Neuronal stem cell (in vitro differentiated cells): Measurements from ENCODE around the gene ETV6.
A peak's percentile ranks its signal among the peaks of the same experiment; 100 is the strongest.

ENCODE experiments used
- DNase-seq: peaks from one replicate; pipeline ENCODE4 v3.0.0-alpha.2; 2013; ENCODE audit warnings: low spot score
- H2AFZ ChIP-seq: one replicate; pipeline ENCODE4 v1.6.1; 2013; ENCODE audit warnings: mild to moderate bottlenecking, low read length, inconsistent platforms
- H2AK5ac ChIP-seq: 2 replicates; pipeline ENCODE4 v1.6.1; 2013; ENCODE audit warnings: low read depth, mild to moderate bottlenecking, inconsistent platforms, low read length, moderate library complexity, mixed read lengths
- H2BK120ac ChIP-seq: 2 replicates; pipeline ENCODE4 v1.6.1; 2013; ENCODE audit warnings: low read depth, mild to moderate bottlenecking, inconsistent platforms, low read length, moderate library complexity, mixed read lengths
- H2BK12ac ChIP-seq: one replicate; pipeline ENCODE4 v1.6.1; 2013; ENCODE audit warnings: low read length, inconsistent platforms
- H2BK15ac ChIP-seq: 2 replicates; pipeline ENCODE4 v1.6.1; 2013; ENCODE audit warnings: mild to moderate bottlenecking, low read length, inconsistent platforms, mixed read lengths
- H2BK5ac ChIP-seq: one replicate; pipeline ENCODE4 v1.6.1; 2013; ENCODE audit warnings: inconsistent platforms, mild to moderate bottlenecking, low read length, moderate library complexity
- H3K14ac ChIP-seq: one replicate; pipeline ENCODE4 v1.6.1; 2013; ENCODE audit warnings: low read length, inconsistent platforms
- H3K18ac ChIP-seq: 2 replicates; pipeline ENCODE4 v1.6.1; 2013; ENCODE audit warnings: low read length, inconsistent platforms
- H3K23ac ChIP-seq: 2 replicates; pipeline ENCODE4 v1.6.1; 2013; ENCODE audit warnings: low read depth, mild to moderate bottlenecking, mixed read lengths, low read length, inconsistent platforms; ENCODE audit not compliant: poor library complexity
- H3K27ac ChIP-seq: replicated peaks from 3 replicates; pipeline ENCODE4 v1.5.1; 2013; ENCODE audit warnings: low read length, inconsistent platforms
- H3K27me3 ChIP-seq, 3 experiments: 2 replicates each; pipeline ENCODE4 v1.6.1; 2013; ENCODE audit warnings: low read length in 3 of 3, mild to moderate bottlenecking in 2 of 3, inconsistent platforms in 1 of 3, low read depth in 1 of 3, mixed read lengths in 1 of 3, moderate library complexity in 1 of 3; ENCODE audit not compliant: control insufficient read depth in 3 of 3, insufficient read depth in 3 of 3
- H3K36me3 ChIP-seq, 2 donors: replicated peaks in 1 of 2; 2 replicates each; pipeline ENCODE4 v1.6.1; 2013; ENCODE audit warnings: low read length in 2 of 2; ENCODE audit not compliant: control insufficient read depth in 2 of 2, insufficient read depth in 2 of 2
- H3K4ac ChIP-seq: 2 replicates; pipeline ENCODE4 v1.6.1; 2013; ENCODE audit warnings: inconsistent platforms, mild to moderate bottlenecking, low read length, moderate library complexity
- H3K4me1 ChIP-seq, 2 donors: 1 replicate in 1 of 2; 2 replicates in 1 of 2; pipeline ENCODE4 v1.6.1; 2013; ENCODE audit warnings: low read length in 2 of 2, low read depth in 1 of 2; ENCODE audit not compliant: control insufficient read depth in 2 of 2, insufficient read depth in 1 of 2
- H3K4me2 ChIP-seq: one replicate; pipeline ENCODE4 v1.6.1; 2013; ENCODE audit warnings: mild to moderate bottlenecking, low read length, inconsistent platforms; ENCODE audit not compliant: insufficient read depth, poor library complexity, severe bottlenecking
- H3K4me3 ChIP-seq, 2 donors: 2 replicates each; pipeline ENCODE4 v1.5.1; 2013; ENCODE audit warnings: low read length in 2 of 2, mild to moderate bottlenecking in 2 of 2, inconsistent platforms in 1 of 2, moderate library complexity in 1 of 2
- H3K79me1 ChIP-seq: one replicate; pipeline ENCODE4 v1.6.1; 2013; ENCODE audit warnings: low read depth, mild to moderate bottlenecking, inconsistent platforms, low read length, moderate library complexity
- H3K9ac ChIP-seq: one replicate; pipeline ENCODE4 v1.6.1; 2013; ENCODE audit warnings: mild to moderate bottlenecking, low read depth, low read length, inconsistent platforms; ENCODE audit not compliant: poor library complexity
- H3K9me3 ChIP-seq, 2 donors: replicated peaks in 1 of 2; 2 replicates each; pipeline versions ENCODE3 to v1.6.1; 2013; ENCODE audit warnings: low read length in 2 of 2, mild to moderate bottlenecking in 2 of 2, inconsistent platforms in 1 of 2, low read depth in 1 of 2, mixed read lengths in 1 of 2, moderate library complexity in 1 of 2; ENCODE audit not compliant: control insufficient read depth in 2 of 2, insufficient read depth in 1 of 2
- H4K8ac ChIP-seq: one replicate; pipeline ENCODE4 v1.6.1; 2013; ENCODE audit warnings: low read depth, mild to moderate bottlenecking, inconsistent platforms, low read length, moderate library complexity
- H4K91ac ChIP-seq: one replicate; pipeline ENCODE4 v1.6.1; 2013; ENCODE audit warnings: low read length, low read depth, mild to moderate bottlenecking, inconsistent platforms; ENCODE audit not compliant: poor library complexity
- WGBS, 2 donors: extraction: QIAGEN DNeasy Blood & Tissue Kit; methylation state at CpG; one replicate each; pipeline ENCODE4 v1.1.7; 2013; ENCODE audit warnings: missing lambda C conversion rate in 2 of 2, mixed read lengths in 1 of 2; ENCODE audit not compliant: insufficient read length in 2 of 2, insufficient replicate concordance in 1 of 2; ENCODE audit errors: extremely low coverage in 2 of 2; 5-methylcytosine and 5-hydroxymethylcytosine counted together

ETV6 gene

DNA sequence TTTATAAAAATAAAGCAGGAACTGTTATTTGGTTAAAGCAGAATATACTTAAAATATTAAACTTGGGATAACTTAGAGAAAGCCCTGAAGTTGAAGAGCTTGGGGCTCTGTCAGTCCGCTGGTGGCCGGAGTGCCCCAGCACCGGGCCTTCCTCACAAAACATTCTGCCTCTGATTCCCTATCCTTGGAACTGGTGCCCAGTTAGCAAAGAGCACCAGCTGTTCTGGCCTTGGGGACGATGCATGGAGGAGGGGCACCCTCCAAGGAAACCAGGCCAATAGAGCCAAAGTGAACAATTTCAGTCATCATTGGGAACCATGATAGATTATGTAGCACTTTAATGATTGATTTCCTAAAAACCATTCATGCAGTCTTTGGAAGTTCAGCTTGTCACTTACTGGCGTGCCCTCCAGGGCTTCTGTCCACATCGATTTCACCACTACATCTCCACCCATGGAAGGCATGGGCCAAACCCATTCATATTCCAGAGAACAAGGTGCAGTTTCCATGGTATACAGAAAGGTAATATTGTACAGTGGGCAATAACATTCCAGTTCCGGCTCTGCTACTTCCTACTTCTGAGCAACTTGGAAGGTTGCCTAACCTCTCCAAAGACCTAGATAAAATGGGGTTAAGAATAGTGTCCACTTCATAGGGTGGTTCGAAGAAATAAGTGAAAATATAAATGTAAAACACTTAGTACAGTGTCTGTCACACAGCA lies 145.9 kb downstream of the ETV6 start:
- H3K79me1 ChIP-seq, result no peaks in the 10 kb centered on the region
- no CpG with 5 or more reads among the region's 8 CpGs for WGBS, 2 donors
- peaks cover 14 to 22% of the 10 kb centered on the region in 2 donors for H3K4me1 ChIP-seq
- no peak overlapping the region for H3K4me3 ChIP-seq
- no peak overlapping the region for H2BK5ac ChIP-seq
- H3K9ac ChIP-seq, result no peak overlapping the region
- H2BK12ac ChIP-seq, result no peak overlapping the region
- no peaks in the 10 kb centered on the region for H3K36me3 ChIP-seq
- H2BK120ac ChIP-seq, result no peak overlapping the region
- no peak overlapping the region for H3K23ac ChIP-seq
- H3K18ac ChIP-seq, result peak overlapping the region; percentile 0
- H2AFZ ChIP-seq, result no peak overlapping the region
- no peak overlapping the region for H2BK15ac ChIP-seq
- H2AK5ac ChIP-seq, result peak overlapping the region; percentile 85
- no peaks in the 10 kb centered on the region for H3K27me3 ChIP-seq
- no peak overlapping the region for H4K8ac ChIP-seq
- DNase-seq, result no peak
- no peak overlapping the region for H3K4ac ChIP-seq
- no peak overlapping the region for H3K14ac ChIP-seq
- H3K4me2 ChIP-seq, result no peak overlapping the region
- H4K91ac ChIP-seq, result no peak overlapping the region
- H3K27ac ChIP-seq, result no peak overlapping the region
- H3K9me3 ChIP-seq, result peaks cover 0 to 6% of the 10 kb centered on the region in 2 donors

- Histone ChIP-seq H2BK15ac (no peak overlapping the region), H3K9me3 (peaks cover 0 to 6% of the 10 kb centered on the region in 2 donors), H4K91ac (no peak overlapping the region), H3K4me3 (no peak overlapping the region), H2BK12ac (no peak overlapping the region), H2BK5ac (no peak overlapping the region), H3K27me3 (no peaks in the 10 kb centered on the region), H3K79me1 (no peaks in the 10 kb centered on the region), H3K9ac (no peak overlapping the region), H3K14ac (peak overlapping the region; percentile 9), H3K4me1 (peaks cover 14 to 22% of the 10 kb centered on the region in 2 donors), H3K36me3 (no peaks in the 10 kb centered on the region), H2BK120ac (no peak overlapping the region), H3K4me2 (no peak overlapping the region), H4K8ac (no peak overlapping the region), H2AFZ (no peak overlapping the region), H3K27ac (no peak overlapping the region), H3K23ac (no peak overlapping the region), H3K18ac (no peak overlapping the region), H2AK5ac (no peak overlapping the region), H3K4ac (no peak overlapping the region)
- peak; percentile 27 for DNase-seq
- no CpG with 5 or more reads among the region's 6 CpGs for WGBS, 2 donors
Observed at GRCh38 chr12:11795913-11796459, 146.5 kb downstream of the ETV6 start.

GRCh38 chr12:11797317-11797913 lies 147.9 kb downstream of the ETV6 start:
- Histone ChIP-seq H3K14ac (no peak overlapping the region), H3K23ac (no peak overlapping the region), H2BK5ac (no peak overlapping the region), H3K4me3 (no peak overlapping the region), H3K9ac (no peak overlapping the region), H2AK5ac (no peak overlapping the region), H3K4me2 (no peak overlapping the region), H2BK15ac (no peak overlapping the region), H4K91ac (no peak overlapping the region), H2BK12ac (no peak overlapping the region), H3K9me3 (peaks cover 0 to 6% of the 10 kb centered on the region in 2 donors), H3K79me1 (no peaks in the 10 kb centered on the region), H3K27ac (no peak overlapping the region), H3K18ac (no peak overlapping the region), H2AFZ (no peak overlapping the region), H3K27me3 (no peaks in the 10 kb centered on the region), H3K4ac (no peak overlapping the region), H3K4me1 (peaks cover 14 to 22% of the 10 kb centered on the region in 2 donors), H3K36me3 (no peaks in the 10 kb centered on the region), H4K8ac (no peak overlapping the region), H2BK120ac (no peak overlapping the region)
- no peak for DNase-seq
- WGBS, 2 donors, result 100% methylated on average over 1 of the region's 5 CpGs; no CpG with 5 or more reads in 1 of the 2 donors

GRCh38 chr12:11798006-11798708 lies 148.7 kb downstream of the ETV6 start:
- no peak overlapping the region for H3K4me3 ChIP-seq
- no peak overlapping the region for H4K91ac ChIP-seq
- H2BK120ac ChIP-seq, result no peak overlapping the region
- no peak overlapping the region for H2BK5ac ChIP-seq
- no peak overlapping the region for H3K14ac ChIP-seq
- H2AK5ac ChIP-seq, result no peak overlapping the region
- no peak overlapping the region for H2AFZ ChIP-seq
- H3K4me2 ChIP-seq, result no peak overlapping the region
- H3K23ac ChIP-seq, result no peak overlapping the region
- H3K18ac ChIP-seq, result no peak overlapping the region
- peaks cover 0 to 6% of the 10 kb centered on the region in 2 donors for H3K9me3 ChIP-seq
- H2BK15ac ChIP-seq, result no peak overlapping the region
- H4K8ac ChIP-seq, result no peak overlapping the region
- no peaks in the 10 kb centered on the region for H3K27me3 ChIP-seq
- H3K36me3 ChIP-seq, result no peaks in the 10 kb centered on the region
- H3K27ac ChIP-seq, result no peak overlapping the region
- H3K4ac ChIP-seq, result no peak overlapping the region
- H2BK12ac ChIP-seq, result no peak overlapping the region
- DNase-seq, result no peak
- no CpG with 5 or more reads among the region's 7 CpGs for WGBS, 2 donors
- no peaks in the 10 kb centered on the region for H3K79me1 ChIP-seq
- H3K9ac ChIP-seq, result no peak overlapping the region
- H3K4me1 ChIP-seq, result peaks cover 14 to 22% of the 10 kb centered on the region in 2 donors
